ENCODE measurements around the gene GATC. TPM values are rescaled to one million over a fixed set of nuclear protein-coding genes. Genes with fewer than 3 reads are reported as not detected.

GATC gene
- total and polyA plus RNA-seq, 10 of the 15 experiments (the other 5 are each of a cell fraction or from before 2014, with no cell fraction given) = 5.1 to 40.3 (median 22.9) TPM

DNA sequence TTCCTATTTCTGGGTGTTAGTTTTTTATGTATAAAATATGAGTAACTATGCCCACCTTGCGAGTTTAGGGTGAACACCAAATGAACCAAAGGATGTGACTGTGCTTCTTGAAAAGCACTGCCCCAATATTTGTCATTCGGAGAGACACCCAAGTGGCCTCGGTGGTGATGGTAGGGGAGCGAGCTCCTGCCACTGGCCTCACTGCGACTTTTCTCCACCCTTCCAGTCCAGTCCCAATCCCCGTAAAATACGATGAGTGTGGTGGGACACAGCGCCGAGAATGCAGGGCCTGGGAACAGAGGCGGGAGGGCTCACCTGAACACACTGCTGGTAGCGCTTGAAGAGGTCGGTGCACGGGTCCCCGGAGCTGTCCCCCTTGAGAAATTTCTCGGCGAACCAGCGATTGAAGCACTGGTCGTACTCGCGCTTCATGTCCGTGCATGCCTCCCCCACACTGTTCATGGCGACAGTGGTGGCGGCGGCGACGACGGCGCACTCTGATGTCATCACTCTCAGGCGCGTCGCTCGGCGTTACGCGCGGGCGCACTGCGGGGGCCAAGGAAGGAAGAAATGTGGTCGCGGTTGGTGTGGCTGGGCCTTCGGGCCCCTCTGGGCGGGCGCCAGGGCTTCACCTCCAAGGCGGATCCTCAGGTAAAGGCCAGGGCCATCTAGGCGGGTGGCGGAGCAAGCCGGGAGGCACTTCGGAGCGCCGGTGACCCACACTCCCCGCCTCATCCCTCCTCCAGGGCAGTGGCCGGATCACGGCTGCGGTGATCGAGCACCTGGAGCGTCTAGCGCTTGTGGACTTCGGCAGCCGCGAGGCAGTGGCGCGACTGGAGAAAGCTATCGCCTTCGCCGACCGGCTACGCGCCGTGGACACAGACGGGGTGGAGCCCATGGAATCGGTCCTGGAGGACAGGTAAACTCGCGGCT lies at the start of gene GATC, which contains the start of gene TRIAP1 (continued):
- TF ChIP-seq TCF3 (IDR thresholded peaks at IDR 0.05; ENCODE audit: borderline replicate concordance, insufficient read depth, low read depth, low read length) = no peak
- TF ChIP-seq, protein P1, sequence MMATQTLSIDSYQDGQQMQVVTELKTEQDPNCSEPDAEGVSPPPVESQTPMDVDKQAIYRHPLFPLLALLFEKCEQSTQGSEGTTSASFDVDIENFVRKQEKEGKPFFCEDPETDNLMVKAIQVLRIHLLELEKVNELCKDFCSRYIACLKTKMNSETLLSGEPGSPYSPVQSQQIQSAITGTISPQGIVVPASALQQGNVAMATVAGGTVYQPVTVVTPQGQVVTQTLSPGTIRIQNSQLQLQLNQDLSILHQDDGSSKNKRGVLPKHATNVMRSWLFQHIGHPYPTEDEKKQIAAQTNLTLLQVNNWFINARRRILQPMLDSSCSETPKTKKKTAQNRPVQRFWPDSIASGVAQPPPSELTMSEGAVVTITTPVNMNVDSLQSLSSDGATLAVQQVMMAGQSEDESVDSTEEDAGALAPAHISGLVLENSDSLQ (IDR thresholded peaks at IDR 0.05) = no peak
- TF ChIP-seq TBL1XR1 (IDR thresholded peaks at IDR 0.05; ENCODE audit: low read depth, low read length) = no peak
- no peak for TF ChIP-seq SMAD1 (IDR thresholded peaks at IDR 0.05; ENCODE audit: low read depth, partially characterized antibody)
- TF ChIP-seq RELB (IDR thresholded peaks at IDR 0.05; ENCODE audit: low read depth) = peak; percentile 98
- TF ChIP-seq FOXM1 (IDR thresholded peaks at IDR 0.05; ENCODE audit: low read depth, low read length) = no peak
- peak; percentile 66; the same call in 1 of the 2 replicates for TF ChIP-seq SMARCA5 (IDR thresholded peaks at IDR 0.05)
- peak; percentile 79; the same call in 1 of the 2 replicates for TF ChIP-seq POLR2AphosphoS2 (IDR thresholded peaks at IDR 0.05; ENCODE audit: low read depth, low read length)
- peak; percentile 87 to 98 for TF ChIP-seq SRF (IDR thresholded peaks at IDR 0.05; ENCODE audit: low read depth in 2 of 2, low read length in 2 of 2)
- peak; percentile 53 for TF ChIP-seq SP1 (IDR thresholded peaks at IDR 0.05; ENCODE audit: low read depth, low read length)
- no peak for TF ChIP-seq HDAC2 (IDR thresholded peaks at IDR 0.05)
- TF ChIP-seq MTA3 (IDR thresholded peaks at IDR 0.05; ENCODE audit: borderline replicate concordance, low read length) = no peak
- TF ChIP-seq POU2F2 (IDR thresholded peaks at IDR 0.05; ENCODE audit: borderline replicate concordance, low read depth, low read length) = no peak; the same call in 1 of the 3 replicates
- no peak for TF ChIP-seq CHD4 (IDR thresholded peaks at IDR 0.05)
- no peak for TF ChIP-seq REST (IDR thresholded peaks at IDR 0.05; ENCODE audit: low read depth, low read length)
- TF ChIP-seq NFYB (IDR thresholded peaks at IDR 0.05; ENCODE audit: insufficient read depth, low read depth, low read length) = no peak
- TF ChIP-seq RAD21 (IDR thresholded peaks at IDR 0.05; ENCODE audit: insufficient read depth, low read depth, low read length) = no peak
- TF ChIP-seq, protein P2, sequence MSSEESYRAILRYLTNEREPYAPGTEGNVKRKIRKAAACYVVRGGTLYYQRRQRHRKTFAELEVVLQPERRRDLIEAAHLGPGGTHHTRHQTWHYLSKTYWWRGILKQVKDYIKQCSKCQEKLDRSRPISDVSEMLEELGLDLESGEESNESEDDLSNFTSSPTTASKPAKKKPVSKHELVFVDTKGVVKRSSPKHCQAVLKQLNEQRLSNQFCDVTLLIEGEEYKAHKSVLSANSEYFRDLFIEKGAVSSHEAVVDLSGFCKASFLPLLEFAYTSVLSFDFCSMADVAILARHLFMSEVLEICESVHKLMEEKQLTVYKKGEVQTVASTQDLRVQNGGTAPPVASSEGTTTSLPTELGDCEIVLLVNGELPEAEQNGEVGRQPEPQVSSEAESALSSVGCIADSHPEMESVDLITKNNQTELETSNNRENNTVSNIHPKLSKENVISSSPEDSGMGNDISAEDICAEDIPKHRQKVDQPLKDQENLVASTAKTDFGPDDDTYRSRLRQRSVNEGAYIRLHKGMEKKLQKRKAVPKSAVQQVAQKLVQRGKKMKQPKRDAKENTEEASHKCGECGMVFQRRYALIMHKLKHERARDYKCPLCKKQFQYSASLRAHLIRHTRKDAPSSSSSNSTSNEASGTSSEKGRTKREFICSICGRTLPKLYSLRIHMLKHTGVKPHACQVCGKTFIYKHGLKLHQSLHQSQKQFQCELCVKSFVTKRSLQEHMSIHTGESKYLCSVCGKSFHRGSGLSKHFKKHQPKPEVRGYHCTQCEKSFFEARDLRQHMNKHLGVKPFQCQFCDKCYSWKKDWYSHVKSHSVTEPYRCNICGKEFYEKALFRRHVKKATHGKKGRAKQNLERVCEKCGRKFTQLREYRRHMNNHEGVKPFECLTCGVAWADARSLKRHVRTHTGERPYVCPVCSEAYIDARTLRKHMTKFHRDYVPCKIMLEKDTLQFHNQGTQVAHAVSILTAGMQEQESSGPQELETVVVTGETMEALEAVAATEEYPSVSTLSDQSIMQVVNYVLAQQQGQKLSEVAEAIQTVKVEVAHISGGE (CRISPR knock-in tag; IDR thresholded peaks at IDR 0.05) = no peak
- TF ChIP-seq SPI1 (IDR thresholded peaks at IDR 0.05; ENCODE audit: borderline replicate concordance, insufficient read depth, low read depth, low read length) = 0 out of 2 replicates have a peak, but pooled peaks have one; percentile 5
- TF ChIP-seq JUNB (IDR thresholded peaks at IDR 0.05) = no peak

Data from GM12878 (cell line).